K562 (cell line): ENCODE data around the gene TJAP1. TPM values are rescaled to one million over a fixed set of nuclear protein-coding genes. Genes with fewer than 3 reads are reported as not detected.

ENCODE experiments used
- ATF7 ChIP-seq: fragments of 450-650 bp; IDR thresholded peaks from 2 replicates; pipeline ENCODE4 v1.7.1; 2014; ENCODE audit warnings: mild to moderate bottlenecking, moderate library complexity
- CBX2 ChIP-seq: fragments of 200-600 bp; sonication (generic); IDR thresholded peaks from one replicate; pipeline ENCODE4 v1.6.1; 2012; ENCODE audit warnings: mild to moderate bottlenecking, low read length, inconsistent platforms; ENCODE audit not compliant: insufficient read depth, poor library complexity, severe bottlenecking
- DDX20 ChIP-seq: fragments of 450-650 bp; IDR thresholded peaks from 2 replicates; pipeline ENCODE4 v1.6.1; 2016; ENCODE audit warnings: missing genetic modification characterization, low read depth, mild to moderate bottlenecking, missing compliant biosample characterization, moderate library complexity
- ESRRA ChIP-seq: fragments of 450-650 bp; IDR thresholded peaks from 2 replicates; pipeline ENCODE4 v1.6.1; 2014; ENCODE audit warnings: low read depth, mild to moderate bottlenecking, moderate library complexity, borderline replicate concordance
- FOXM1 ChIP-seq, 2 experiments: fragments of 450-650 bp in 1 of 2; sonication (generic) in 1 of 2; formaldehyde crosslinking in 1 of 2; IDR thresholded peaks; 2 replicates each; pipeline versions ENCODE4 v1.6.1 to v1.9.0; 2017 to 2022; ENCODE audit warnings: low read depth in 2 of 2, mild to moderate bottlenecking in 2 of 2, missing genetic modification reagents in 1 of 2, moderate library complexity in 1 of 2
- GMEB1 ChIP-seq: fragments of 250-450 bp; sonication (Bioruptor Pico); IDR thresholded peaks from 2 replicates; pipeline ENCODE4 v1.4.0; 2020; ENCODE audit warnings: mild to moderate bottlenecking
- HEY1 ChIP-seq: fragments of 250-450 bp; sonication (Bioruptor Pico); IDR thresholded peaks from 2 replicates; pipeline ENCODE4 v1.5.0; 2020; ENCODE audit warnings: mild to moderate bottlenecking, moderate library complexity, borderline replicate concordance
- HMGN3 ChIP-seq: IDR thresholded peaks from 2 replicates; pipeline ENCODE4 v1.6.1; 2011; ENCODE audit warnings: borderline replicate concordance, low read depth, mild to moderate bottlenecking, mixed read lengths, low read length; ENCODE audit not compliant: insufficient read length; ENCODE audit errors: extremely low read depth
- ILK ChIP-seq: fragments of 450-650 bp; IDR thresholded peaks from 2 replicates; pipeline ENCODE4 v1.6.1; 2016; ENCODE audit warnings: missing genetic modification characterization, low read depth, mild to moderate bottlenecking, missing compliant biosample characterization, moderate library complexity, borderline replicate concordance
- MAFK ChIP-seq: IDR thresholded peaks from 2 replicates; pipeline ENCODE4 v1.6.1; 2011; ENCODE audit warnings: low read length, improper control_type of control experiment
- MBD2 ChIP-seq: sonication (generic); IDR thresholded peaks from 2 replicates; pipeline ENCODE4 v1.6.1; 2016; ENCODE audit warnings: low read depth, borderline replicate concordance
- NR2C1 ChIP-seq, 2 experiments: fragments of 450-650 bp; IDR thresholded peaks; 2 replicates each; pipeline ENCODE4 v1.6.1; 2017; ENCODE audit warnings: mild to moderate bottlenecking in 2 of 2, antibody characterized with exemption in 1 of 2, inconsistent platforms in 1 of 2, missing compliant biosample characterization in 1 of 2, missing genetic modification characterization in 1 of 2
- PCBP2 ChIP-seq: fragments of 200-400 bp; formaldehyde crosslinking; IDR thresholded peaks from 2 replicates; pipeline ENCODE4 v1.6.1; 2018; ENCODE audit warnings: low read length, low read depth, mild to moderate bottlenecking, moderate library complexity; ENCODE audit not compliant: poor library complexity, severe bottlenecking
- POLR2A ChIP-seq: fragments of 450-650 bp; conservative IDR thresholded peaks from 2 replicates; pipeline ENCODE4 v1.6.1; 2016
- PRMT5 ChIP-seq: sonication (generic); formaldehyde crosslinking; IDR thresholded peaks from 2 replicates; pipeline ENCODE4 v1.5.0; 2020; ENCODE audit warnings: missing genetic modification reagents
- RAD51 ChIP-seq: fragments of 450-650 bp; IDR thresholded peaks from 2 replicates; pipeline ENCODE4 v1.7.1; 2016; ENCODE audit warnings: low read depth, mild to moderate bottlenecking, borderline replicate concordance
- SMARCC2 ChIP-seq: fragments of 450-650 bp; IDR thresholded peaks from 2 replicates; pipeline ENCODE4 v1.6.1; 2017; ENCODE audit warnings: antibody characterized with exemption, moderate library complexity, mild to moderate bottlenecking, low read depth
- TAF1 ChIP-seq: IDR thresholded peaks from 2 replicates; pipeline ENCODE4 v1.6.1; 2011; ENCODE audit warnings: mild to moderate bottlenecking, low read length, moderate library complexity; ENCODE audit not compliant: insufficient read depth, control insufficient read depth, severe bottlenecking; ENCODE audit errors: extremely low read depth
- TEAD2 ChIP-seq: fragments of 450-650 bp; IDR thresholded peaks from 2 replicates; pipeline ENCODE4 v1.6.1; 2016; ENCODE audit warnings: missing genetic modification characterization, control low read depth, missing compliant biosample characterization
- ZFP1 ChIP-seq: fragments of 450-650 bp; formaldehyde crosslinking; IDR thresholded peaks from 2 replicates; pipeline ENCODE4 v1.4.0; 2020; ENCODE audit warnings: mild to moderate bottlenecking, mixed read lengths
- ZFX ChIP-seq: sonication (generic); formaldehyde crosslinking; IDR thresholded peaks from 2 replicates; pipeline ENCODE4 v1.8.0; 2022; ENCODE audit warnings: mild to moderate bottlenecking, missing genetic modification reagents, moderate library complexity
- ZNF239 ChIP-seq: fragments of 250-450 bp; sonication (Bioruptor Pico); IDR thresholded peaks from 2 replicates; pipeline ENCODE4 v1.4.0; 2020; ENCODE audit warnings: mild to moderate bottlenecking
- ZNF277 ChIP-seq: fragments of 250-450 bp; sonication (Bioruptor Pico); IDR thresholded peaks from 2 replicates; pipeline ENCODE4 v1.8.0; 2022; ENCODE audit warnings: inconsistent platforms, mild to moderate bottlenecking, moderate library complexity, borderline replicate concordance
- ZNF354B ChIP-seq: fragments of 250-450 bp; sonication (Bioruptor Pico); IDR thresholded peaks from 2 replicates; pipeline ENCODE4 v1.4.0; 2020
- ZNF384 ChIP-seq: IDR thresholded peaks from 2 replicates; pipeline ENCODE4 v1.6.1; 2012; ENCODE audit warnings: low read depth, low read length, improper control_type of control experiment
- ZNF561 ChIP-seq: fragments of 450-650 bp; formaldehyde crosslinking; conservative IDR thresholded peaks from 2 replicates; pipeline ENCODE4 v1.4.0; 2020; ENCODE audit warnings: mild to moderate bottlenecking, moderate library complexity
- ZNF668 ChIP-seq: fragments of 250-450 bp; sonication (Bioruptor Pico); IDR thresholded peaks from 2 replicates; pipeline ENCODE4 v1.8.0; 2022; ENCODE audit warnings: mild to moderate bottlenecking, inconsistent platforms
- polyA plus RNA-seq, 8 experiments: library from polyadenylated mRNA; depleted of rRNA in 4 of 8; stranded (reverse) in 5 of 8; unstranded in 3 of 8; fragments of >200 nt; fragmentation: Nextera tagmentation in 2 of 8; fragmentation: Illumina TruSeq in 1 of 8; extraction: Ambion mirVana in 2 of 8; extraction: Trizol in 1 of 8; gene quantifications; 2 replicates each; pipeline versions ENCODE4 v1.2.1 to v1.2.3, GENCODE V29; 2011 to 2014; ENCODE audit warnings: inconsistent platforms in 1 of 8, missing spikeins in 1 of 8
- total RNA-seq, 7 experiments: library from RNA; depleted of rRNA in 6 of 7; stranded (reverse); fragments of >200 nt in 6 of 7; fragmentation: Illumina TruSeq in 2 of 7; extraction: Trizol in 2 of 7; gene quantifications; 2 replicates each; pipeline versions ENCODE4 v1.2.1 to v1.2.3, GENCODE V29; 2011 to 2021; ENCODE audit warnings: low replicate concordance in 1 of 7

The TJAP1 gene
- total and polyA plus RNA-seq, 9 of the 15 experiments (the other 6 are each of a cell fraction or from before 2014, with no cell fraction given), result 0.06 to 35.8 (median 16.2) TPM

GRCh38 chr6:43477235-43478007, at the start of gene TJAP1 (continued):
- TF ChIP-seq ZFP1 (no peak), PRMT5 (CRISPR knock-in tag) (no peak), FOXM1 (IDR thresholded peaks at IDR 0.05; ENCODE audit: low read depth) (no peak), FOXM1 (CRISPR knock-in tag; IDR thresholded peaks at IDR 0.05; ENCODE audit: low read depth) (no peak), SMARCC2 (no peak), ZNF354B (CRISPR knock-in tag) (no peak), HEY1 (CRISPR knock-in tag) (no peak), CBX2 (no peak), ZNF277 (CRISPR knock-in tag) (no peak), ZNF239 (CRISPR knock-in tag) (no peak), DDX20 (tag) (no peak), PCBP2 (no peak), NR2C1 (IDR thresholded peaks at IDR 0.05) (no peak), NR2C1 (tag; IDR thresholded peaks at IDR 0.05) (no peak), TAF1 (peak; percentile 100), MBD2 (peak; percentile 74), MAFK (no peak), TEAD2 (no peak), POLR2A (peak; percentile 95), ZNF668 (CRISPR knock-in tag) (no peak), ILK (no peak), GMEB1 (peak; percentile 89), HMGN3 (peak; percentile 81), RAD51 (no peak), ESRRA (peak; percentile 13; the same call in 1 of the 2 replicates), ZFX (CRISPR knock-in tag) (peak; percentile 93), ZNF384 (no peak), ATF7 (0 out of 2 replicates have a peak, but pooled peaks have one; percentile 12), ZNF561 (no peak)
